ENCODE results near the gene ITGB6.

ITGB6 gene

GRCh38 chr2:160051371-160051800, 148.7 kb downstream of the ITGB6 start:
- no peak for DNase-seq (ENCODE audit: extremely low read depth, low read depth)
- H3K4me3 ChIP-seq (replicated peaks; ENCODE audit: low read depth, low read length), result no peak overlapping the region
- no peak for TF ChIP-seq CTCF (IDR thresholded peaks at IDR 0.05; ENCODE audit: low read depth, low read length, missing control alignments)

- no peak for DNase-seq (ENCODE audit: extremely low read depth, low read depth)
- H3K4me3 ChIP-seq (replicated peaks; ENCODE audit: low read depth, low read length), result no peak overlapping the region
- no peak for TF ChIP-seq CTCF (IDR thresholded peaks at IDR 0.05; ENCODE audit: low read depth, low read length, missing control alignments)
Measured at GRCh38 chr2:160050147-160050546, 149.9 kb downstream of the ITGB6 start.

All from HFF-Myc (cell line).